EH (cell line): ENCODE results near the gene TMEM205.
"Not testable (repeated sequence)": the region's sequence is repeated elsewhere in the genome, so short reads cannot be mapped to it uniquely, and the experiment has no call there.

ENCODE experiments used
- DNase-seq: peaks from one replicate; pipeline ENCODE4 v3.0.0-alpha.2; 2015; ENCODE audit warnings: low read depth

Gene TMEM205

DNA sequence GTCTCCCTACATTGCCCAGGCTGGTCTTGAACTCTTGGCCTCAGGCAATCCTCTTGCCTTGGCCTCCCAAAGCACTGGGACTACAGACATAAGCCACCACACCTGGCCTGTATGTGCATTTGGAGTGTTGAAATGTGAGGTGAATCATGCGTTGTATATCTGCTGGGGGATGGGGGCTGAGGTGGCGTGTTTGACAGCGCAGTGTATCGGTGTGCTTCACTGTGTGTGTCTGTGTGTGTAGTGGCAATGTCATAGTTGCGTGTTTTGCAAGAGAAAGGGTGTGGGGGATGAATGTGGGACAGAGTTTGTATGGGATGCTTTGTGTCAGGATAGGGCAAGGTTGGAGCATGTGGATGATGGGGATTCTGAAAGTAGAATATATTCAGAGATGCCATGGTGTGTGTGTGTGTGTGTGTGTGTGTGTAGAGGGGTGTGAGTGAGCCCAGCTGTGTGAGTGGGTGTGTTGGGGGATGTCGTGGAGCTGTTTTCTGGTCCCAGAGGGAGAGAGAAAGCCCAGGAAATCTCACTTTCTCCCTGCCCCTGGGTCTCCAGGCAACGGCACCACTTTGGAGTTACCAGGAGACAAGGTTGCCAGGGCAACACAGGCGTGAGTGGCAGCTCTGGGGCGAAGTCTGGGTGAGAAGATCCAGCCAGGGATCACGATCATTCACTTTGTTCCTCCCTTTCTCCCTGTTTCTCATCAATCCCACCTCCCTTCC is 27.3 kb upstream of the TMEM205 start:
- DNase-seq: peak; percentile 32

DNA sequence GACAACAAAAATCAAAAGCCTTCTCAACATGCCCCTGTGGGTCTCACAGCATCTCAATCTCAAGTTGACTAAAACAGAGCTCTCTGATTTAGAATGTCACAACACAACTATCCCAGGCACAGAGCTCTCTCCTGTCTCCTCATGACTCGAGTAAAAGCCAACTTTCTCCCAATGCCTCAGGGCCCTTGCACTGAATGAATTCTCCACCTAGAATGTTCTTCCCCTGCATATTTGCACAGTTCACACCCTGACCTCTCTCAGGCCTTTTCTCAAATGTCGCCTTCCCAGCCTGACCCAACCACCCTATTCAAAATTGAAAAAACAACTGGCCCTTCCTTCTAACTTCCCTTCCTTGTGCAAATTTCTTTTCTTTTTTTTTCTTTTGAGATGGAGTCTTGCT is 24.7 kb upstream of the TMEM205 start:
- DNase-seq: no peak

DNA sequence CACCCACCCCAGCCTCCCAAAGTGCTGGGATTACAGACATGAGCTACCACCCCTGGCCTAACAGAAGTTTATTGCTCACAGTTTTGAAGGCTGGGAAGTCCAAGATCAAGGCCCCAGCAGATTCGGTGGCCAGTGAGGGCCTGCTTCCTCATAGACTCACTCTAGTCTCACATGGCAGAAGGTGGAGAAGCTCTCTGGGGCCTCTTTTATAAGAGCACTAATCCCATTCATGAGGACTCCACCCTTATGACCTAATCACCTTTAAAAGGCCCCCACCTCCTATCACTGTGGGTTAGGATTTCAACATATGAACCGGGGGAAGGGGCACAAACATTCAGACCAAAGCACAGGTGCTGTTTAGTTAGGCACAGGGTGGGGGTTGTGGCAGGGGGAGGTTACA is 21.5 kb upstream of the TMEM205 start:
- no peak for DNase-seq

DNA sequence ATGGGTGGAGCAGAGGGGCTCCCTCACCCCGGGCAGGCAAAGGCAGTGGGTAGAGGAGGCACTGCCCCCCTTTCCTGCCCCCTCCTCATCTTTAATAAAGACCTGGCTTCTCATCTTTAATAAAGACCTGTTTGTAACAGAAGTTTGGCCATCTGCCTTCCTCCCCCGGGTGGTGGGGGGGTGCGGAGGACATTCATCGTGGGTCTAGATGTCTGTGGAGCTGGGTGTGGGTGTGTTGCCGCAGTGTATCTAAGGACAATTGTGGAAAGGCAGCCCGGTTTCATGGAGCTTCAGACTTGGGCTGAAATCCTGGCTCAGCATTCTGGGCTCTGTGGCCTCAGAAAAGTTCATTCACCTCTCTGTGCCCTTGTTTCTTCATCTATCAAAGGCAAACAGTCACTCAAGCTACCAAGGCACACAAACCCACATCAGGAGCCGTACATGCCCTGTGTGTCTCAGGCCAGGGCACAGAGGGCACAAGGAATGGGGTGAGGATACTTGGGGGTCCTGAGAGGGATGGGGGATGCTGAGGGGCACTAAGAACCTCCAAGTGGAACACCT is 19.6 kb upstream of the TMEM205 start:
- no peak for DNase-seq

DNA sequence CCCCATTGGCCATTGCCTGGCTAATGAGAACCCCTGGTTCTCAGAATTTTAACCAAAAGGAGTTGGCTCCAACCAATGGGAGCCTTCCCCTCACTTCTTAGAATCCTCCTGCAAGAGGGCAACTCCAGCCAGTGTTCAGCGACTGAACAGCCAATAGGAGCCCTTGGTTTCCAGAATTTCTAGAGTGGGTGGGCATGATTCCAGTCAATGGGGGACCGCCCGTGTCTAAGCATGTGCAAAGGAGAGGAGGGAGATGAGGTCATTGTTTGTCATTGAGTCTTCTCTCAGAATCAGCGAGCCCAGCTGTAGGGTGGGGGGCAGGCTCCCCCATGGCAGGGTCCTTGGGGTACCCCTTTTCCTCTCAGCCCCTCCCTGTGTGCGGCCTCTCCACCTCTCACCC is 18.9 kb upstream of the TMEM205 start:
- no peak for DNase-seq

DNA sequence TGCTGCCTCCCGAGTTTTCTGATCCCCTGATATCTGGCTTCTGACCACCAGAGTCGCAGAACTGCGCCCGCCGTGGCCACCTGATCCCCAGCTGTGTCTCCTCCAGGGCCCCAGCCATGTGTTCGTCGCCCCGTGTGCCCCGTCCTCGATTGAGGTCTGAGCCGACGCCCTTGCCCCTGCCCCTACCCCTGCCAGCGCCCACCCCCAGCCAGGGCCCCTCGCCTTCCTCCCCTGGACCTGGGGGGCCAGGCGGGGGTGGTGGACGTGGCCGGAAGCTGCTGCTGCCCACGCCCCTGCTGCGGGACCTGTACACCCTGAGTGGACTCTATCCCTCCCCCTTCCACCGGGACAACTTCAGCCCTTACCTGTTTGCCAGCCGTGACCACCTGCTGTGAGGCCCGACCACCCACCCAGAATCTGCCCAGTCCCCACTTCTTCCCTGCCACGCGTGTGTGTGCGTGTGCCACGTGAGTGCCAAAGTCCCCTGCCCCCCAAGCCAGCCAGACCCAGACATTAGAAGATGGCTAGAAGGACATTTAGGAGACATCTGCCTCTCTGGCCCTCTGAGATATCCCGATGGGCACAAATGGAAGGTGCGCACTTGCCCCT is 18.3 kb upstream of the TMEM205 start:
- no peak for DNase-seq

DNA sequence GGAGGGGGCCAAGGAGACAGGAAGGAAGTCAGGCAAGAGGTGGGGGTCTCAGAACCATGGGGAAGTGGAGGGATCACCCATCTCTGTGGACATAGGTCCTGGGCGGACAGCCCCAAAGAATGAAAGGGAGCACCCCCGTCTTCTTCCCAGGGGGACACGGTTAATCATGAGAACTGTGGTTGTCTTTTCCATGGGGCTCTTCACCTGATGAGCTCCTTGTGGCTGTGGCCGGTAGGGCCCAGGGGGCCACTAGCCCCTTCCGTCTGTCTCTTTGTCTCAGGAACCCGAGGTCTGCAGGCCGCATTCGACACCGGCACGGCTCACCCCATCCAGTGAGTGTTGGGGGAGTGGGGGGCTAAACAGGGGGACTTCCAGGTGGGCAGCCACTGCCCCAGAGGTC is 17.8 kb upstream of the TMEM205 start:
- no peak for DNase-seq

DNA sequence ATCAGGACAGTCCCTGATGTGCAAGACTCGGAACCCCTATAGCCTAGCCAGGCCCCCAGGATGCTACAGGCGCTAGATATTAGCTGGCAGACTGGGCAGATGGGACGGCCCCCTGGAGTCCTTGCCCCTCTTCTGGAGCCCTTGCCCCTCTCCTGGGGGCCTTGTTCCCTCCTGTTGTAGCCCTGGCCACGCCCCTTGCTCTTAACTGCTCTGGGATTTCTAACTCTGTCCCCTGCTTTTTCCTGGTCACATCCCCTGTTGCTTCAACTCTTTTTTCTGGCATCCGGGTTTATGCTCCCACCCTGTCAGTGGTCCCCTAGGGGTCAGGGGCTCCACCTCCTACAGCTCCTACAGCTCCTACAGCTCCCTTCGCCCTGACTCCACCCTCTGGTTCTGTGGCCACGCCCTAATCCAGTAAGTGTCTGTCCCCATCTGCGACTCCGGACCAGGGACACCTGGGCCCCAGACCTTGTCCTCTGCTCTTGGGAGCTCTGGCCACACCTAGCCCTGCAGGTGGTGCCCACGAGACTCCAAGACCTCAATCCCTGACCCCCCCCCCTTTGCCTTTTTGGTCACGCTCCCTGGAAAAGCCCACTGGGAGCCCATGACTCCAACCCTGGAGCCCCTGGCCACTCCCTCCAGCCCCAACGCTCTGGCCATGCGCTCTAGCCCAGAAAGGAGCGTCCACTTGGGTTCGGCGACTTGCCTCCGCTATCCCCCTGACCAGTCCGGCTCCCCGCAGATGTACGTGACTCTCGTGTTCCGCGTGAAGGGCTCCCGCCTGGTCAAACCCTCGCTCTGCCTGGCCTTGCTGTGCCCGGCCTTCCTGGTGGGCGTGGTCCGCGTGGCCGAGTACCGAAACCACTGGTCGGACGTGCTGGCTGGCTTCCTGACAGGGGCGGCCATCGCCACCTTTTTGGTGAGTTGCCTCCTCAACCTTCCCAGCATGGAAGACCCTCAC is 16.0 kb upstream of the TMEM205 start:
- DNase-seq: no peak

DNA sequence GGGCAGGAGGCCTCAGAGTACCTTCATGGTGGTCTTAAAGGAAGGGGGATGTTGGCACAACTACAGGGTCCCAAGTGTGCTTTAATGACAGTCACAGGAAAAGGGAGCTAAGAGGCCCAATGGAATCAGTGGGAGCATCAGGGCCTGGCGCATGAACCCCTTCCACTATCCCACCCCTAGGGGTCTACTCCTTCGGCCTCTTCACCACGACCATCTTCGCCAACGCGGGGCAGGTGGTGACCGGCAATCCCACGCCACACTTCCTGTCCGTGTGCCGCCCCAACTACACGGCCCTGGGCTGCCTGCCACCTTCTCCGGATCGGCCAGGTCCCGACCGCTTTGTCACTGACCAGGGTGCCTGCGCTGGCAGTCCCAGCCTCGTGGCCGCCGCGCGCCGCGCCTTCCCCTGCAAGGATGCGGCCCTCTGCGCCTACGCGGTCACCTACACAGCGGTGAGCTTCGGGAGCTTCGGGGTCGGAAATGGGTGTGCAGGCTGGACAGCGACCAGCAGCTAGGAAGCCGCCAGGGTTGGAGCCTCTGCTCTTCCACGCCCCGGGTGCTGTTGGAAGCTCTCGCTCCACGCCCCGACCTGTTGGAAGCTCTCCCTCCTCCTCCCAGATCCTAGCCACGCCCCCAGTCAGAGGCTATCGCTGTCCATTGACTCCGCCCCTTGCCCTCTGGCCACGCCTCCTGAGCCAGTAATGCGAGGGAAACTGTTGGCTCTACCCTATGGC is 15.1 kb upstream of the TMEM205 start:
- DNase-seq: no peak

DNA sequence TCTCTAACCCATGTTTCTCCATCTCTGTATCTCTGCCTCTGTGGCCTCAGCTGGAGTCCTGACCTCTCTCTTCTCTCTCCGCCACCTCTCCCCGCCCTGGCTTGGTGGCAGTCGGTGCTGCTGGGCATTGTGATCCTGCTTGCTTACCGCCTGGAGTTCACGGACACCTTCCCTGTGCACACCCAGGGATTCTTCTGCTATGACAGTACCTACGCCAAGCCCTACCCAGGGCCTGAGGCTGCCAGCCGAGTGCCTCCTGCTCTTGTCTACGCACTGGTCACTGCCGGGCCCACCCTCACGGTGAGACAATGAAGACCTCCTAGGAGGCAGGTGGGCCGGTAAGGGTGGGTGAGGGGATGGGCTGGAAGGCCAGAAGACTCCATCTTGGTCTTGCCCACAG is 13.4 kb upstream of the TMEM205 start:
- DNase-seq: no peak

DNA sequence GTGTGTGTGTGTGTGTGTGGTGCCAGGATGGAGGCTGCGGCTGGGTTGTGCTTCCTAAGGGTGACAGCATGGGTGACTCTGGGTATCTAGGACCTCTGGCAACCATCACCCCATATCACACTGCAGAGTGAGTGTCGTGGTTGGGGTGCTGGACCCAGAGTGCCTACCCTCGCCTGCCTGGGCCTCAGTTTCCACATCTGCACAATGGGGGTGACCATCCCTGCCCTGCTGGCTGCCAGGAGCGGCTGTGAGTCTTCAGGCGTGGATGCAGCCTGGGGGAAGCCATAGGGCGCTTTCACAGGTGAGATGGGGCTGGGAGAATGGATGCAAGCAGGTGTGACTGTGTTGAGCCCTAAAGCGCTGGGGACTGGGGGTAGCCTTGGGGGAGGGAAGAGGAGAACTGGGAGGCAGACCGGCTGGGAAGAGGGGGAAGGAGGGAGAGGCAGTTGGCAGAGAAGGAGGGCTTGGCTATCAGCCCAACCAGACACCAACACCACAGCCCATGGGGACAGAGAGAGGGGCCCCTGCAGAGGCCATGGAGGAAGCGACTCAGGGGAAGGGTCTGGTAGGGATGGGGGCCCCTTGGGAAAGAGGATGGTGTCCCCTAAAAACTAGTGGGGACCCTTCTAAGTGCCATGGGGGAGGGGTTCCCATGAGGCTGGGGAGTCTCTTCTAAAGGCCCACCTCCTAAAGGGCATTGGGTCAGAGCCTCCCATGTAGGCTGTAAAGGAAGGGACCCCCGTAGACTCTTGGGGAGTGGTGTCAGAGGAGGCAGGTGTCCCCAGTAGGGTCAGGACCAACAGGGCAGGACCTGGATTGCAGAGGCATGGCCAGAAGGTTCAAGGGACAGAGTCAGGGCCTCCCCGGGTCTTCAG is 10.8 kb upstream of the TMEM205 start:
- DNase-seq: no peak

DNA sequence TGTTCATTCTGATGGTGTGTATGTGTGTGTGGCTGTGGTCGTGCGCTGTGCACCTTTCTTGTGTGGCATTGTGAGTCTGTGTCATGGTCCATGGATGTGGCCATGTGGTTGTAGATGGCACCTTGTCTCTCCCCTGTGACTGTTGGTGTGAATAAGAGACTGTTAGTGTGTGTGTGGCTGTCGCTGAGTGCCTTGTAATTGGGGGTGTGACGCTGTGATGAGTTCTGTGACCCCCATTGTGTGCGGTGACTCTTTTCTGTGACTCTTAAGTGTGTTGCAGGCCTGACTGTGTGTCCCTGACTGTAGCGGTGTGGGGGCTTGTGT is 10.0 kb upstream of the TMEM205 start:
- DNase-seq: no peak

DNA sequence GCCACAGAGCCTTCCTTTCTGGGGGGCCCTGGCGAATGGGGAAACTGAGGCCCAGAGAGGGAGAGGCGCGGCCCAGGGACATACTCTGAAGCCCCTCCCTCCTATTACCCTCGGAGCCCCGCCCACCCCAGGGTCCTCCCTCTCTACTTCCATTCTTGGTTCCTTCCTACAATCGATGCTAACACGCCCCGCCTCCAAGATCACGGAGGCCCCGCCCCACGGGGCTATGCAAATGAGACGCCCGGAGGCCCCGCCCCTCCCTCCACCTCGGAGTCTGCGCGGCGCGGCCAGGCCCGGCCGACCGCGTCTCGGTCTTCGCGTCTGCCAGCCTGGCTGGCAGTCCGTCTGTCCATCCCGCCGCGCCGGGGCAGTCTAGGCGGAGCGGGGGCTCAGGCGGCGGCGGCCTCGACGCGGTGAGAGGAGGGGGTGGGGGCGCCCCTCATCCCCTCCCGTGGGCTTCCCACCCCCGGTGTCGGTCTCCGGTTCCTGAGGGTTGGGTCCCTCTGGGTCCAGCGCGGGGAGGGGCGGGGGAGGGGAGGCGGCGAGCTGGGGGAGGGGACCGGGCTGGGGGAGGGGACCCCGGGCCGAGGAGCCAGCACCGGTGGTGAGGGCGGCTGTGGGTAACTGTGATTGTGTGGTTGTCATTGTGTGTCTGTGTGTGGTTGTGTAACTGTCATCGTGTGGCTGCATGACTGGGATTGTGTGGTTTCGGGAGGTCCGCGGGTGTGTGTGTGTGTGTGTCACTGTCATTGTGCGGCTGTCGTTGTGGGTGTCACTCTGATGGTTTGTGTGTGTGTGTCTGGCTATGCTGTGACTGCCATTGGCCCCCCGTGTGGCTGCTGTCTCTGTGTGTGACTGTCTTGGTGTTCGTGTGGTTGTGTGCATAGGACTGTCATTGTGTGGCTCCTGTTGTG is 9.3 kb upstream of the TMEM205 start, which contains the start of gene PLPPR2:
PLPPR2 (plus strand) TSS at position 273 of the 914 bp plus-strand sequence. CDS start 2,242 bp downstream, outside the sequence.
- DNase-seq: peak; percentile 92

DNA sequence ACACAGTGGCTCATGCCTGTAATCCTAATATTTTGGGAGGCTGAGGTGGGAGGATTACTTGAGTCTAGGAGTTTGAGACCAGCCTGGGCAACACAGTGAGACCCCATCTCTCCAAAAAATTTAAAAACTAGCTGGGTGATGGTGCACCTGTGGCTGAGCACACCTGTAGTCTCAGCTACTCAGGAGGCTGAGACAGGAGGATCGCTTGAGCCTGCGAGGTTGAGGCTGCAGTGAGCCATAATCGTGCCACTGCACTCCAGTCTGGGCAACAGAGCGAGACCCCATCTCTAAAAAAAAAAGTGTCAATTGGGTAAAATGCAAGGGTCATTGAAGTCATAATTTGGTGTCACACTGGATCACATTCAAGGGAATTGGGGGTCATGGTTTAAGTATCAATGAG is 8.0 kb upstream of the TMEM205 start:
- DNase-seq: not testable (repeated sequence)

DNA sequence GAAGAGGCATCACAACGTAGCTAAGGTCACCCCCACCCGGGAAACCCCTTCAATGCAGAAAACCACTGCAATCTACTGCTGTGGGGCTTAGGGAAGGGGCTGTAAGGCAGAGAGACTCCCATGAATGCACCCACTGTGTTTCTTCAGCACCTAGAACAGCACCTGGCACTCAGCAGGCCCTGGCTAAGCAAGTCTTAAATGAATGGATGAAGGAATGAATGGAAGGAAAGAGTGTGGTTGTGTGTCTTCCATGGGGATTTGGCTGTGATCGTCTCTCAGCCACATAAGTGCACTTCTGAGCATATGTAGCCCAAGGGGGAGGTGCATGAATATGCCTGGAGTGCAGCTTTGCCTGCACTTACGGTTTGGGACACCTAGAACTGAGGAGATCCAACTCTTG is 3.1 kb upstream of the TMEM205 start:
- DNase-seq: no peak

DNA sequence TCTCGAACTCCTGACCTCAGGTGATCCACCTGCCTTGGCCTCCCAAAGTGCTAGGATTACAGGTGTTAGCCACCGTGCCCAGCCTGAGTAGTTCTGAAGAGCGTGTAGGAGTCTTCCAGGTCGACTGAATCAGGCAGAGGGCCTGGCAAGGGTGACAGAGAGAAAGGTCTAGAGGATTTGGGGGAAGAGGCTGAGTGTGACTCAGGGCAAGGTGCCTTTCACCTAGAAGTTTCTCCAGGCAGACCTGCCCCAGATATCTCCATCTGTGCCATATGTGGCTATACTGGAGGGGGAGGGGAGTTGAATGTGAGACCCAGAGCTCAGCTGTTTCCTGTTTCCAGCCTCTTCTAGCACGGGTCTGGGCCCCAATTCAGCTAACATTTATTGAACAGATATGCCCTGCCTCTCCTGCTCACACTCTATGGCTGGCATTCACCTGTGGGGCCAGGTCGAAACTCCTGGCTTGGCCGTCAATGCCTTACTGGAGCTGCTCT is 1.5 kb upstream of the TMEM205 start:
- DNase-seq: no peak

DNA sequence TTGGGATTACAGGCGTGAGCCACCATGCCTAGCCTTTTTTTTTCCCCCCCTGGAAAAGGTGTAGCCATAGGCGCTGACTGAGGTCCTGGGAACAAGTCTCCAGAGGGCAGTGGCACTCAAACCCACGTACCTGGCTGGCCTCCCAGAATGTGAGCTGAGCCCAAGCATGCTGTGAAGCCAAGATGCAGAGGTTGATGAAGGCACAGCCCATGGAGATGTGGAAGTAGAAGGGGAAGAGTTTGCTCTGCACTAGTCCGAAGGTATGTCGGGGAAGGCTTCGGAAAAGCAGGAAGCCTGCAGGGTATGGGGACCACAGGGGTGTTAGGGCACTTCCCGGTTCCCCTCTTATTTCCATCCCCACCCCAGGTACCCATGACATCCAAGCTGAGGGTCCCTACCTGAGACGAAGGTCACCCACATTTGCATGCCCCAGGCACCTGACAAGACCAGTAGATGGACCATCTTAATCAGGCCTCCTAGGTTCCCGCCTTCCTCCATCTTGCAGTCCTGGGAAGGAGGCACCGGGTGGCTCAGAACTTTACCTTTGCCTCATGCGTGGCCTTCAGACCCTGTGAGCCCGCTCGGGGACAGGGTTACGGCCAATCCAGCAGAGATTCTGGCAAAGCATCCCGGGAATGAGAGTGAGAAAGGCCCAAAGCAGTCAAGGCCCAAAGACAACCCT is 805 bp downstream of the TMEM205 start:
- DNase-seq: no peak

DNA sequence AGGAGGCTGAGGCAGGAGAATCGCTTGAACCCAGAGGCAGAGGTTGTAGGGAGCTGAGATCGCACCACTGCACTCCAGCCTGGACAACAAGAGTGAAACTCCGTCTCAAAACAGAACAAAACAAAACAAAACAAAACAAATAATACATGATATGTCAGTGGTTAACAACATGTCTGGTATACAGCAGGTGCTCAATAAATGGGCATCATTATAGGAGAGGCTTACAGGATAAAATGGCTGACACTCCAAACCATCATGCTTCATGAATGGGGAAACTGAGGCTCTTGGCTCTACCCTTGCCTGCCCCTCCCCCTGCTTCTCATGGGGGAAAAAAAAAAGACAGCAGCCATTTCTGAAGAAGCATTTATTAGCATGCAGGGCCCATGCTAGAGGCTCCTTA is 3.6 kb downstream of the TMEM205 start:
- no peak for DNase-seq

DNA sequence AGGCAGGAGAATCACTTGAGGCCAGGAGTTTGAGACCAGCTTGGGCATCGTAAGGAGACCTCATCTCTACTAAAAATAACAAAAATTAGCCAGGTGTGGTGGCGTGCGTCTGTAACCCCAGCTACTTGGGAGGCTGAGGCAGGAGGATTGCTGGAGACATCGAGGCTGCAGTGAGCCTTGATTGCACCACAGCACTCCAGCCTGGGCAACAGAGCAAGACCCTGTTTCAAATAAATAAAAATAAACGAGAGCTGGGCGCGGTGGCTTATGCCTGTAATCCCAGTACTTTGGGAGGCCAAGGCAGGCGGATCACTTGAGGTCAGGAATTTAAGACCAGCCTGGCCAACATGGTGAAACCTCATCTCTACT is 6.0 kb downstream of the TMEM205 start:
- not testable (repeated sequence) for DNase-seq
